K562 (cell line): ENCODE data around the gene REC8. TPM values are rescaled to one million over a fixed set of nuclear protein-coding genes. Genes with fewer than 3 reads are reported as not detected.

ENCODE experiments used
- ATAC-seq: fragments of 200-7000 bp; cut with Tn5 transposase; 3 replicates; pipeline ENCODE4 v1.9.1; 2020; ENCODE audit warnings: moderate library complexity
- BruUV-seq: library from RNA; stranded (reverse); fragments of 400-500 nt; replicated peaks from 2 replicates; lab custom pipeline; 2021; lab: Mats Ljungman, UMichigan
- CTCF ChIA-PET: fragments of 300-600 bp; formaldehyde crosslinking; extraction: SDS; loops from one replicate; lab custom pipeline; 2021; ENCODE audit warnings: low intra/inter-chr PET ratio; lab: Yijun Ruan, JAX
- POLR2A ChIA-PET: fragments of 300-600, 350-650 bp; sonication (Branson Sonifier 250); formaldehyde crosslinking; extraction: SDS; loops from one replicate; lab custom pipeline; 2021; ENCODE audit warnings: antibody characterized with exemption, inconsistent platforms; lab: Yijun Ruan, JAX
- DNase-seq, 4 experiments: peaks; one replicate each; pipeline versions ENCODE4 v3.0.0 to v3.0.0-alpha.2; 2011 to 2018; ENCODE audit warnings: low spot score in 3 of 4, mixed read lengths in 3 of 4; ENCODE audit errors: extremely low read depth in 1 of 4
- FAIRE-seq: peaks from 2 replicates; lab custom pipeline; 2011; peaks lifted over from hg19 to GRCh38; lab: Jason Lieb, UNC
- H2AFZ ChIP-seq: 2 replicates; pipeline ENCODE4 v1.6.0; 2011; ENCODE audit warnings: low read depth, low read length, control low read depth, inconsistent platforms
- H3K27ac ChIP-seq: fragments of 200-600 bp; 3 replicates; pipeline ENCODE4 v1.8.0; 2011; ENCODE audit warnings: low read depth, mild to moderate bottlenecking, control low read depth, inconsistent platforms, low read length, moderate library complexity, mixed read lengths; ENCODE audit errors: extremely low read depth
- H3K27me3 ChIP-seq, 2 experiments: fragments of 300-600 bp in 1 of 2; 2 replicates in 1 of 2; 3 replicates in 1 of 2; pipeline versions ENCODE4 v1.6.0 to v1.8.0; 2011; ENCODE audit warnings: inconsistent platforms in 2 of 2, low read length in 2 of 2, mild to moderate bottlenecking in 1 of 2, mixed read lengths in 1 of 2, moderate library complexity in 1 of 2; ENCODE audit not compliant: control insufficient read depth in 2 of 2, insufficient read depth in 2 of 2
- H3K36me3 ChIP-seq: fragments of 300-600 bp; 3 replicates; pipeline ENCODE4 v1.8.0; 2011; ENCODE audit warnings: mild to moderate bottlenecking, low read length, inconsistent platforms; ENCODE audit not compliant: control insufficient read depth, insufficient read depth
- H3K4me1 ChIP-seq, 2 experiments: fragments of 200-600 bp in 1 of 2; replicated peaks in 1 of 2; 2 replicates in 1 of 2; 3 replicates in 1 of 2; pipeline versions ENCODE4 v1.5.1 to v1.8.0; 2011; ENCODE audit warnings: inconsistent platforms in 2 of 2, low read length in 2 of 2, mild to moderate bottlenecking in 1 of 2, mixed read lengths in 1 of 2, moderate library complexity in 1 of 2; ENCODE audit not compliant: control insufficient read depth in 2 of 2, insufficient read depth in 2 of 2
- H3K4me2 ChIP-seq: 2 replicates; pipeline ENCODE4 v1.6.1; 2011; ENCODE audit warnings: low read length, control low read depth, inconsistent platforms, mixed read lengths; ENCODE audit not compliant: insufficient read depth
- H3K4me3 ChIP-seq: fragments of 200-600 bp; sonication (generic), shearing (Covaris generic); 2 replicates; pipeline ENCODE4 v1.5.1; 2016; ENCODE audit warnings: control low read depth, inconsistent platforms
- H3K79me2 ChIP-seq: fragments of 200-600 bp; 3 replicates; pipeline ENCODE4 v1.8.0; 2011; ENCODE audit warnings: low read length, inconsistent platforms; ENCODE audit not compliant: control insufficient read depth, insufficient read depth
- H3K9ac ChIP-seq, 2 experiments: 2 replicates each; pipeline versions ENCODE4 v1.6.0 to v1.6.1; 2011; ENCODE audit warnings: low read depth in 2 of 2, low read length in 2 of 2, control low read depth in 1 of 2, inconsistent platforms in 1 of 2, mild to moderate bottlenecking in 1 of 2, mixed read lengths in 1 of 2; ENCODE audit not compliant: insufficient read depth in 1 of 2
- H3K9me1 ChIP-seq: one replicate; pipeline ENCODE4 v1.6.0; 2011; ENCODE audit warnings: inconsistent platforms, mild to moderate bottlenecking, low read length, moderate library complexity; ENCODE audit not compliant: control insufficient read depth, insufficient read depth
- H3K9me3 ChIP-seq: replicated peaks from 2 replicates; pipeline ENCODE4 v1.5.1; 2011; ENCODE audit warnings: low read depth, low read length, inconsistent platforms; ENCODE audit not compliant: control insufficient read depth, insufficient read depth
- H4K20me1 ChIP-seq: replicated peaks from 2 replicates; pipeline ENCODE4 v1.6.1; 2011; ENCODE audit warnings: low read length, inconsistent platforms, mixed read lengths; ENCODE audit not compliant: control insufficient read depth, insufficient read depth
- ARNT ChIP-seq, 2 experiments: fragments of 450-650 bp; IDR thresholded peaks; 2 replicates each; pipeline ENCODE4 v1.6.1; 2016; ENCODE audit warnings: mild to moderate bottlenecking in 1 of 2
- CAMTA2 ChIP-seq: fragments of 250-450 bp; sonication (Bioruptor Pico); conservative IDR thresholded peaks from 2 replicates; pipeline ENCODE4 v1.5.1; 2022
- CBFA2T3 ChIP-seq: fragments of 450-650 bp; IDR thresholded peaks from 2 replicates; pipeline ENCODE4 v1.6.1; 2017
- CREB1 ChIP-seq, 2 experiments: sonication (generic) in 1 of 2; formaldehyde crosslinking in 1 of 2; IDR thresholded peaks; 2 replicates each; pipeline versions ENCODE4 v1.6.1 to v1.8.0; 2012 to 2022; ENCODE audit warnings: inconsistent platforms in 1 of 2, mild to moderate bottlenecking in 1 of 2, missing genetic modification reagents in 1 of 2, moderate library complexity in 1 of 2
- GTF2E2 ChIP-seq: fragments of 200-800 bp; sonication (Bioruptor generic); IDR thresholded peaks from 2 replicates; pipeline ENCODE4 v1.6.1; 2016; ENCODE audit warnings: missing genetic modification characterization, missing compliant biosample characterization
- HLTF ChIP-seq: fragments of 450-650 bp; IDR thresholded peaks from 2 replicates; pipeline ENCODE4 v1.6.1; 2016
- KLF10 ChIP-seq: fragments of 250-450 bp; sonication (Bioruptor Pico); IDR thresholded peaks from 2 replicates; pipeline ENCODE4 v1.6.1; 2021; ENCODE audit warnings: matching md5 sums
- KLF13 ChIP-seq: fragments of 450-650 bp; IDR thresholded peaks from 2 replicates; pipeline ENCODE4 v1.6.1; 2016; ENCODE audit warnings: missing genetic modification characterization, low read depth, mild to moderate bottlenecking, missing compliant biosample characterization, moderate library complexity, borderline replicate concordance
- MEF2A ChIP-seq: IDR thresholded peaks from 2 replicates; pipeline ENCODE4 v1.6.1; 2011; ENCODE audit warnings: low read depth, mild to moderate bottlenecking, low read length, moderate library complexity; ENCODE audit not compliant: control insufficient read depth
- NR2F6 ChIP-seq: fragments of 450-650 bp; formaldehyde crosslinking; IDR thresholded peaks from 2 replicates; pipeline ENCODE4 v1.4.0; 2020; ENCODE audit warnings: mild to moderate bottlenecking
- PCBP2 ChIP-seq: fragments of 200-400 bp; formaldehyde crosslinking; IDR thresholded peaks from 2 replicates; pipeline ENCODE4 v1.6.1; 2018; ENCODE audit warnings: low read length, low read depth, mild to moderate bottlenecking, moderate library complexity; ENCODE audit not compliant: poor library complexity, severe bottlenecking
- SRSF1 ChIP-seq: fragments of 200-400 bp; formaldehyde crosslinking; IDR thresholded peaks from 2 replicates; pipeline ENCODE4 v1.6.1; 2017; ENCODE audit warnings: mild to moderate bottlenecking, low read depth, low read length, moderate library complexity
- SRSF7 ChIP-seq: fragments of 200-400 bp; formaldehyde crosslinking; optimal IDR thresholded peaks from 2 replicates; pipeline ENCODE3; 2017; ENCODE audit warnings: mild to moderate bottlenecking, low read depth, low read length
- STAT5B ChIP-seq: fragments of 250-450 bp; sonication (Bioruptor Pico); IDR thresholded peaks from 2 replicates; pipeline ENCODE4 v1.8.0; 2021; ENCODE audit warnings: mild to moderate bottlenecking, inconsistent platforms
- STAT6 ChIP-seq: sonication (generic); formaldehyde crosslinking; IDR thresholded peaks from 2 replicates; pipeline ENCODE4 v1.8.1; 2023; ENCODE audit warnings: mild to moderate bottlenecking, missing genetic modification reagents
- WHSC1 ChIP-seq: IDR thresholded peaks from one replicate; pipeline ENCODE4 v1.6.1; 2012; ENCODE audit warnings: low read length, control low read depth, inconsistent platforms
- ZNF239 ChIP-seq: fragments of 250-450 bp; sonication (Bioruptor Pico); IDR thresholded peaks from 2 replicates; pipeline ENCODE4 v1.4.0; 2020; ENCODE audit warnings: mild to moderate bottlenecking
- ZNF830 ChIP-seq: fragments of 250-450 bp; sonication (Bioruptor Pico); IDR thresholded peaks from 2 replicates; pipeline ENCODE4 v1.5.0; 2021; ENCODE audit warnings: mild to moderate bottlenecking
- ZSCAN32 ChIP-seq: fragments of 450-650 bp; formaldehyde crosslinking; IDR thresholded peaks from 2 replicates; pipeline ENCODE4 v1.4.0; 2020; ENCODE audit warnings: mild to moderate bottlenecking, moderate library complexity
- WGBS: fragments of 100-300 bp; shearing (Covaris generic); methylation state at CpG from one replicate; pipeline ENCODE4 v1.1.6; 2016; ENCODE audit warnings: low coverage, mixed read lengths; ENCODE audit not compliant: insufficient coverage; ENCODE audit errors: missing lambda C conversion rate; 5-methylcytosine and 5-hydroxymethylcytosine counted together
- in situ Hi-C: fragments of 300-500 bp; cut with MboI; formaldehyde crosslinking; loops from 4 replicates; pipeline ENCODE4 v1.15.0; 2018; ENCODE audit warnings: inconsistent platforms, mixed read lengths
- intact Hi-C: fragments of 100-400 bp; cut with micrococcal nuclease; formaldehyde crosslinking; loops from 2 replicates; pipeline ENCODE4 v1.14.2; 2022
- polyA plus RNA-seq, 8 experiments: library from polyadenylated mRNA; depleted of rRNA in 4 of 8; stranded (reverse) in 5 of 8; unstranded in 3 of 8; fragments of >200 nt; fragmentation: Nextera tagmentation in 2 of 8; fragmentation: Illumina TruSeq in 1 of 8; extraction: Ambion mirVana in 2 of 8; extraction: Trizol in 1 of 8; gene quantifications; 2 replicates each; pipeline versions ENCODE4 v1.2.1 to v1.2.3, GENCODE V29; 2011 to 2014; ENCODE audit warnings: inconsistent platforms in 1 of 8, missing spikeins in 1 of 8
- total RNA-seq, 7 experiments: library from RNA; depleted of rRNA in 6 of 7; stranded (reverse); fragments of >200 nt in 6 of 7; fragmentation: Illumina TruSeq in 2 of 7; extraction: Trizol in 2 of 7; gene quantifications; 2 replicates each; pipeline versions ENCODE4 v1.2.1 to v1.2.3, GENCODE V29; 2011 to 2021; ENCODE audit warnings: low replicate concordance in 1 of 7
- TF ChIP-seq, protein P1 (sequence below): fragments of 450-650 bp; IDR thresholded peaks from 2 replicates; pipeline ENCODE4 v1.6.1; 2016; ENCODE audit warnings: missing biosample characterization, missing genetic modification characterization

The REC8 gene
- total and polyA plus RNA-seq, 9 of the 15 experiments (the other 6 are each of a cell fraction or from before 2014, with no cell fraction given): 0.11 to 2.5 (median 0.85) TPM

- BruUV-seq: no TSS peak
These were observed 47.2 kb downstream of the REC8 start for GRCh38 chr14:24219080-24219479.

More at GRCh38 chr14:24219080-24219479, 47.2 kb downstream of the REC8 start:
- Histone ChIP-seq H3K79me2 (peaks cover 16% of the 10 kb centered on the region), H4K20me1 (no peaks in the 10 kb centered on the region), H3K4me1 (peaks cover 4 to 6% of the 10 kb centered on the region in 2 experiments; a peak in 4 of 5 replicates), H2AFZ (no peak overlapping the region), H3K27me3 (no peaks in the 10 kb centered on the region), H3K9ac (no peak overlapping the region), H3K4me3 (no peak overlapping the region), H3K27ac (no peak overlapping the region), H3K36me3 (peaks cover 13% of the 10 kb centered on the region; the same call in 2 of the 3 replicates), H3K9me3 (no peaks in the 10 kb centered on the region), H3K9me1 (no peaks in the 10 kb centered on the region), H3K4me2 (no peak overlapping the region)
- WGBS: 70% methylated on average over 2 of the region's 4 CpGs
- no peak for DNase-seq
- no peak for FAIRE-seq
- TF ChIP-seq PCBP2 (no peak), WHSC1 (no peak), HLTF (no peak), CREB1 (IDR thresholded peaks at IDR 0.05) (no peak), CREB1 (CRISPR knock-in tag; IDR thresholded peaks at IDR 0.05) (no peak), CAMTA2 (no peak), STAT6 (no peak), ZNF239 (CRISPR knock-in tag) (no peak), CBFA2T3 (no peak), NR2F6 (no peak), STAT5B (CRISPR knock-in tag) (no peak), SRSF1 (no peak), SRSF7 (no peak), ARNT (IDR thresholded peaks at IDR 0.05) (no peak), MEF2A (no peak), KLF10 (CRISPR knock-in tag) (no peak), ZSCAN32 (no peak), KLF13 (tag) (no peak), GTF2E2 (no peak), ZNF830 (CRISPR knock-in tag) (no peak)
- TF ChIP-seq, protein P1, sequence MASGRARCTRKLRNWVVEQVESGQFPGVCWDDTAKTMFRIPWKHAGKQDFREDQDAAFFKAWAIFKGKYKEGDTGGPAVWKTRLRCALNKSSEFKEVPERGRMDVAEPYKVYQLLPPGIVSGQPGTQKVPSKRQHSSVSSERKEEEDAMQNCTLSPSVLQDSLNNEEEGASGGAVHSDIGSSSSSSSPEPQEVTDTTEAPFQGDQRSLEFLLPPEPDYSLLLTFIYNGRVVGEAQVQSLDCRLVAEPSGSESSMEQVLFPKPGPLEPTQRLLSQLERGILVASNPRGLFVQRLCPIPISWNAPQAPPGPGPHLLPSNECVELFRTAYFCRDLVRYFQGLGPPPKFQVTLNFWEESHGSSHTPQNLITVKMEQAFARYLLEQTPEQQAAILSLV: no peak
- intact Hi-C loops: no loop called here
- ChIA-PET CTCF (no interaction called here), POLR2A (no interaction called here)
- in situ Hi-C loops: no loop called here
- no peak for ATAC-seq
